Measurements from ENCODE around the gene SYT17.
A peak's percentile ranks its signal among the peaks of the same experiment; 100 is the strongest.

The SYT17 gene

GRCh38 chr16:19167710-19168370, at the start of gene SYT17:
Gene SYT17, plus strand, starts transcription at chr16:19168240. Its CDS starts 407 bp downstream, at chr16:19168647.
- DNase-seq (ENCODE audit: low read depth), result no peak

DNA sequence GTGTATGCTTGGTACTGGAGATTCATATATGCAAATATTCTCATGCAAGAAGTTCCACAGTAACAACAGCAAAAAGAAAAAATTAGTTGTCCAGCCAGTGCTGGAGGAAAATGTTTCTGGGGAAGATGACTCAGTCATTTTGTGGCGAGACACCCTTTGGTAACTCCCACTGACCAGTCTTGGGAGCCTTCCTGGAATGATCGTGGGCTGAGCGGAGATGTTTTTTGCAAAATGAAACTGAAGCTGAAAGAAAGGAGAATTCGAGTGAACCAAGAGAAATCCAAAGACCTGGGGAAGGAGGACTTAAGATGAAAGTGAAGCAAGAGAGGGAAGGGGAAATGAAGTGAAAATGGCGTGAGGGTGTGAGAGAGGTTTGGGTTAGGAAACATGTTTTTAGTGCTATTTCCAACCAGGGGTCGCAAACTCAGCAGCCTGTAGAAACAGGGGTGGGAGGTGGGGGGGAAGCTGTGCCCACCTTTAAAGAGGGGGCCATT, 49.1 kb upstream of the SYT17 start:
- DNase-seq (ENCODE audit: low read depth), result peak; percentile 71

GRCh38 chr16:19119564-19119963, 48.5 kb upstream of the SYT17 start:
- DNase-seq (ENCODE audit: low read depth), result peak; percentile 84

GRCh38 chr16:19123535-19124178, 44.4 kb upstream of the SYT17 start:
- DNase-seq (ENCODE audit: low read depth), result no peak

DNA sequence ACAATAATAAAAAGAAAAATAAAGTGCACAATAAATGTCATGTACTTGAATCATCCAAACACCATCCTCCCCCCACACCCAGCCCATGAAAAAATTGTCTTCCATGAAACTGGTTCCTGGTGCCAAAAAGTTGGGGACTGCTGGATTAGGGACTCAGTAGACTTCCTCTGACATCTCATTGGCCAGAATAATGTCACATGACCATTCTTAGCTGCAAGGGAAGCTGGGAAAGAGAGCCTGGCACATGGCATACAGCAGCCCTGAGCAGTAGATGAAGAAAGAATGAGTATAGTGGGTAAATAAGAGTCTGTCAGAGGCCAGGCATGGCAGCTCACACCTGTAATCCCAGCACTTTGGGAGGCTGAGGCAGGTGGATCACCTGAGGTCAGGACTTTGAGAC, 41.7 kb upstream of the SYT17 start:
- no peak for DNase-seq (ENCODE audit: low read depth)

GRCh38 chr16:19127205-19127604, 40.8 kb upstream of the SYT17 start:
- no peak for DNase-seq (ENCODE audit: low read depth)

GRCh38 chr16:19127674-19128131, 40.3 kb upstream of the SYT17 start:
- no peak for DNase-seq (ENCODE audit: low read depth)

GRCh38 chr16:19128454-19129200, 39.4 kb upstream of the SYT17 start:
- no peak for DNase-seq (ENCODE audit: low read depth)

DNA sequence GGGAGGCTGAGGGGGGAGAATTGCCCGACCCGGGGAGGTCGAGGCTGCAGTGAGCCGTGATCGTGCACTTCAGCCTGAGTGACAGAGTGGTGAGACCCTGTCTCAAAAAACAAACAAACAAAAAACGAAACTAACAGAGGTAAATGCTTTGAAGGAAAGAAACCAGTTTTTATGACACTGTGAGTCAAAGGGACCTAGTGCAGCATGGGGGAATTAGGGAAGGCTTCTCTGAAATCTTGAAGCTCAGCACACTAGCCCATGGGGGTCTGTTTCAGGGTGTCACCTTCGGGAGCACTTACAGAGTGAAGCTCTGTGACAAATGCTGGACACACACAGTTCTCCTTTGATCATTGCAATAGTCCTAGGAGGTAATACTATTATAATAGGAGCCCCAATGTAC, 37.7 kb upstream of the SYT17 start:
- no peak for DNase-seq (ENCODE audit: low read depth)

DNA sequence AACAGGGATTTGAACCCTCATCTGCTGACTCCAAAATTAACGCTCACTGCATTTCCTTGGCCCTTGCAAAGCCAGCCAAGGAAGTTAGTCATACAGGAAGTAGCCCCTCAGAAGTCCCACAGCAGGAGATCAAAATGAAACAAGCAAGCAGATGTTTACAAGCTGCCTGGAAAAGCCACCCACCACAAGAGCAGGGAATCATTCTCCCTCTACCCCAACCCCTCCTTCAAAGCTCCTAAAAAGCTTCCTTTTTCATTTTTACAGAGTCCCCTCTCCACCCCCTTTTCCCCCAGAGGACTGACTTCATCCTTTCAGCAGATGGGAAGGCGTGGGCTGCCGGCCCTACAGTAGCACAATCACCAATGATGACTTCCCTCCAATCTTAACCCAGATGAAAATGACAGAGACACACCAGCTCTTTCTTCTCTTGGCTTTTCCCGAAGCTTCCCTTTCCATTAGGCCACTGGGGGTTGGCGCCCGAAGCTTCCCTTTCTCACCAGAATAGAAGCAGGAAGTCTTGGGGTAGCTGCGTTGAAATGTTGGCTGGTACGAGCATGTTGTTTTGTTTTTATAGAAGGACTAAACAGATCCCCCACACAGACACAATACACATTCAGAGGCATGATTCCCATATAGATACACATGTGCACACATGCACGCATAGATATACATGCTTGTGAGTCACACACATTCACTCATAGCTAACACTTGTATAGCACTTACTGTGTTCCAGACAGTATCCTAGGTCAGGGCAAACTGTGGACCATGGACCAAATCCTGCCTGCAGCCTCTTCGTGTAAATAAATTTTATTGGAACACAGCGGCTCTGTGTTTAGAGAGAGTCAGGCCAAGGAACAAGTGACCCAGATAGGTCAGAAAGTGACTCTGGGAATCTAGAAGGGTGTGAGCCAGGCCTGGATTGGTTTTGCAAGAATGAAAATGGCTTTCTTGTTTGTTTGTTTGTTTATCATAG, 36.9 kb upstream of the SYT17 start:
- no peak for DNase-seq (ENCODE audit: low read depth)

DNA sequence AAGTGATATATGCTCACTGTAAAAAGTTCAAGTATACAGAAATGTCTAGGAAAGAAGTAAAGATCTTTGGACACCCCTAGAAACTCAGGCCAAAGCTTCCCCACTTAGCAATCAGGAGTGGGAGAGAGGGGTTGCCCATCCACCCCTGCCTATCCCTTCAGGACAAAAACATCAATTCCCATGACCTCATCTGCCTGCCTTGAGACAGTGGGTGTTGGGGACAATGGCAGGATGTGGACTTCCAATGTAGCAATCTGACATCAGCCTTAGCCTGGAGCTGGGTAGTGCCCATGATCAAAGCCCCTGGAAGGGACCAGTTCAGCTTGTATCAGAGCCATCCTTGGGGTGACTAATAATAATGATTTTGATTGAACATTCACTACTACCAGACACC, 36.2 kb upstream of the SYT17 start:
- DNase-seq (ENCODE audit: low read depth), result no peak

DNA sequence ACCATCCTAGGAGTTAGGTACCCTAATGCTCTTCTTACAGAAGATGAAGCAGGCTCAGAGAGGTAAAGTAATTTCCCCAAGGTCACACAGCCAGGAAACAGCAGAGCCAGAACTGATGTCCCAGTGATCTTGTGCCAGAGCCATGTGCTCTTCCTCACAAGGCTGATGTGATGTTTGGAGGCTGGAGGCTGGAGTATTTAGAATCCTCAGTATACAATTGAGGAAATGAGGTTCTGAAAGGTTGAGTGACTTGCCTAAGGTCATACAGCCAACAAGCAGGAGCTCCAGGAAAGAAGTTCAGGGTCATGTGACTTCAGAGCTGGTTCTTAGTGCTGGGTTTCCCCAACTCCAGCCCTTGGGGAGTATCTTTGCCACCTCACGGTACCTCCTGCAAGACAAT, 35.8 kb upstream of the SYT17 start:
- no peak for DNase-seq (ENCODE audit: low read depth)

DNA sequence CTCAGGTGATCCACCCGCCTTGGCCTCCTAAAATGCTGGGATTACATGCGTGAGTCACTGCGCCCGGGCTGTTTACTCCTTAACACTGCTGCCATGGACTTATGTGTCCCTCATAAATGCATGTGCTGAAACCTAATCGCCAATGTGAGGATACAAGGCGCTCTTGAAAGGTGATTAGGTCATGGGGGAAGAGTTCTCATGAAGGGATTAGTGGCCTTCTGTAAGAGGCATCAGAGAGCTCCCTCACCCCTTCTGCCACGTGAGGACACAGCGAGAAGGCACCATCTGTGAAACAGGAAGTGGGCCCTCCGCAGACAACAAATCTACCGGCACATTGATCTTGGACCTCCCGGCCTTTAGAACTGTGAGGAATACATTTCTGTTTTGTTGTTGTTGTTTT, 35.1 kb upstream of the SYT17 start:
- DNase-seq (ENCODE audit: low read depth), result no peak

DNA sequence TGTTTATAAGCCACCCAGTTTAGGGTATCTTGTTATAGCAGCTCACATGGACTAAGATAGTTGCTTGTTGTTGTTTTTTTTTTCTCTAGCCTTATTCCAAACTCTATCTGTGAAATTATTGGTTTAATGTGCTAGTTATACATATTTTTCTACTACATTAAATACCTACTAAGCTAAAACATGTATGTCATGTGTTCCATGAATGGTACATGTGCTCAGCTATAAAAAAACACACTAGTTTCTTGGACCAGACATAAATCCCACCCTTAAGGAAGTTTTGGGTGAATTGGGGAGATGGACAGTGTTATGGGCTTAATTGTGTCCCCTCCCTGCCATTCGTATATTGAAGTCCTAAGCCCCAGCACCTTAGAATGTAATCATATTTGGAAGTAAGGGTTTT, 34.4 kb upstream of the SYT17 start:
- no peak for DNase-seq (ENCODE audit: low read depth)

DNA sequence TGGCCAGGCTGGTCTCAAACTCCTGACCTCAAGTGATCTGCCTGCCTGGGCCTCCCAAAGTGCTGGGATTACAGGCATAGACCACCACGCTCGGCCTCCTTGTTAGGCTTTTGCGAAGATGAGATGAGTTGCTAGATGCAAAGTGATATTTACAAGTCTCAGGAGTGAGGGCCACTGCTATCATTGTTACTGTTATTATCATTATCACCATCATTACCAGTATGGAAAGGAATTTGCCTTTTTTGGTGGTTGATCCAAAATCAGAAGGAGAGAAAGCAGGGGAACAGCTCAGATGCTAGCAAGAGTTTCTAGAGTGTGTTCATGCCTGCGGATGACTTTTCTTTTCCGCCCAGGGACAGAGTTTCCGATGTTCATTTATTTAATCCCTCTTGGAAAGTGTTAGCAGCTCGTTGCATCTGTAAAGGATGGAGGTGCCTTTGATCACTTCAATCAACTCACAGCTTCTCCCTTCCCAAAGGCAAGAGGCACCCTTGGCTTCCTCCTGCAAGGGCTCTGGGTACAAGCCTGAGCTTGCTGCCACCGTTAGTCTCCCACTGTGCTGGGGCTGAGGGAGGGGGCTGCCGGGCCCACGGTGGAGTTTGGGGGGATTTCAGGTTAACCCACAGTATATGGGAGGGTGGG, 32.7 kb upstream of the SYT17 start:
- no peak for DNase-seq (ENCODE audit: low read depth)

GRCh38 chr16:19135896-19136438, 32.1 kb upstream of the SYT17 start:
- no peak for DNase-seq (ENCODE audit: low read depth)

- no peak for DNase-seq (ENCODE audit: low read depth)
These were observed 31.4 kb upstream of the SYT17 start for GRCh38 chr16:19136549-19137196.

DNA sequence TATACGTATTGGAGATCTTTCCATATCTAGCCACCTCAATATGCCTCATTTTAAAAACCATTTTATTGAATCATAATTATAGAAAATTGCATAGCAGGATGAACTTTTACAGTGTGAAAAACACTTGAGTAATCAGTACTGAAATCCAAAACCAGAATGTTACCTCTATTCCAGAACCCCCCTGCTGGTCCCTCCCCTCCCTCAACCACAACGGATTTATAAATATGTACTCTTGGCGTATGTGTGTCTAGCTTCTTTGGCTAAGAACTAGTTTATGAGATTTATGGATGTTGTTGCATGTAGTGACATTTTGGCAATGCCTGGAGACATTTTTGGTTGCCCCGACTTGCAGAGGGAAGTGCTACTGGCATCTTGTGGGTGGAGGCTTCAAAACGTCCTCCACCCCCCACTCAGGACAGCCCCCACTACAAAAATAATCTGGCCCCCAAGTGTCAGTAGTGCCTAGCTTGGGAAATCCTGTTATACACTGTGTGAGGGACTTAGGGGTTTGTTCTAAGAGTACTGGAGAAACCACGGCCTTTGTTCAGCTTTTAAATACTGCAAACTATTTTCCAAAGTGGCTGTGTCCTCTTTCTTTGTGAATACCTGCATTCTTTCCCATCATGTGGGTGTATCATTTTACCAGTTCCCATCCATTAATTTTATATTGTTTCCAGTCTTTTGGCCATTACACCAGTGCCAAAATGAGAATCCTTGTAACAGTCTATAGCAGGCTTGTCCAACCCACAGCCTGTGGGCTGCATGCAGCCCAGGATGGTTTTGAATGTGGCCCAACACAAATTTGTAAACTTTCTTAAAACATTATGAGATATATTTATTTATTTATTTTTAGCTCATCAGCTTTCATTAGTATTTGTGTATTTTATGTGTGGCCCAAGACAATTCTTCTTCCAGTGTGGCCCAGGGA, 30.6 kb upstream of the SYT17 start:
- DNase-seq (ENCODE audit: low read depth), result no peak

DNA sequence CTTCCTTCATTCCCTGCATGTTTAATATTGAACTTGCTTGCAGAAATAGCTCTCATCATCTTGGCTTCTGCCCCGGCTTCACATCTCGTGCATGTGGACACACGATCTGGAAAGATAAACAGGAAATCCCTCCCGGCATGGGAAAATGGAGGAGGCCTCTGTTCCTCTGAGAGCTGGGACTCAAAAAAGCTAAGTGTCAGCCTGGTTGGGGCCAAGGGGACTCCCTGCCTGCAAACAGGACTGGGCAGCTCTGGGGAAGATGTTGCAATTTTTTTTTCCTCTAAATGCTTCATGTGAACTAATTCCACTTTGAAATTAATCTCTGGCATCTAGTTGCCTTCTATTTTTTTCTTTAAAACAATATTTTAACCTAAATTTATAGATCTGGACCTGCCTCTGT, 29.4 kb upstream of the SYT17 start:
- peak; percentile 74 for DNase-seq (ENCODE audit: low read depth)

All from GM04503 (cell line).